Measurements from ENCODE around the gene SLC12A4.

The SLC12A4 gene

GRCh38 chr16:67945392-67945933 is 23.0 kb downstream of the SLC12A4 start:
- no peak overlapping the region for H3K4me3 ChIP-seq (ENCODE audit: control insufficient read depth, low read depth, low read length)
- peak; percentile 81 for DNase-seq (ENCODE audit: low read depth)
- no peak for TF ChIP-seq CTCF (conservative IDR thresholded peaks at IDR 0.05; ENCODE audit: control insufficient read depth, insufficient read depth, low read depth, low read length)

GRCh38 chr16:67944690-67945391 is 23.6 kb downstream of the SLC12A4 start:
- no peak overlapping the region for H3K4me3 ChIP-seq (ENCODE audit: control insufficient read depth, low read depth, low read length)
- TF ChIP-seq CTCF (conservative IDR thresholded peaks at IDR 0.05; ENCODE audit: control insufficient read depth, insufficient read depth, low read depth, low read length), result no peak
- DNase-seq (ENCODE audit: low read depth), result no peak

DNA sequence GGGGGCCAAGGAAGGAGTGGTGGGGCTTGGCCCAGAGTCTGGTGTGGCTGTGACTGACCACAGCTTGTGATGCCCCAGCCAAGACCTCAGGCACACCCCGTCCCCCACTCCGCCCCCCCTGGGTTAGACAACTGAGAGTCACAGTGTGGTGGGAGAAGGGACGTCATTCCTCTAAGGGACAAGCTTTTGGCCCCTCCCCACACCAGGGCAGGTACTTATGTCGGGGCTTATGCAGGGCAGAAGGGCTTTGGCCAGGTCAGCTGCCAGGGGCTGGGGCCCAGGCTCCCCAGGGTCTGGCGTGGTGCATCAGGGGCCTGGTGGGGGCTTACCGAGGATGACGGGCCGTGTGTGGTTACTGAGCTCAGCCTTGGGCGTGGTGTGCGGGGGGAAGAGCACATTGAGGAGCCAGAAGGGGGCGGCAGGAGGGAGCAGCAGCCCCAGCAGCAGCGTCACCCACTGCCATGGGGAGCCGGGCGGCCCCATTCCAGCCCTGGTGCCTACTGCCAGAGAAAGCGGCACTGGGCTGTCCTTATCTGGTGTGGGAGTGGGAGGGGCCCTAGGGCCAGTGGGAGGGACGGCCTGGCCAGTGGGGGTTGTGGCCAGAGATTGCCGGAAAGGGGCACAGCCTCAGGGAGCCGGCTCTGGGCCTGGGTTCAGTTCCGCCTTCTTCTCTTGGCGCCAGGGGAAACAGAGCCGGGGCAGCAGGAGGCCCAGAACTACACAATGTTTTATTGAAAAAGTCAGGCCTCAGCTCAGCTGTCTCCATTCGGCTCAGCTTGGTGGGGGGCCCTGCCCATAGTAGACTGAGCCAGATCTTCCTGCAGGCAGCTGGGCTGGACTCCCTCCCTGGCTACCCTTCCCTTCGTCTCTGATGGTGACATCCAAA is 24.6 kb downstream of the SLC12A4 start, which contains the start of gene LCAT:
Gene LCAT, minus strand, starts transcription at position 502 of the 886 bp plus-strand sequence. Its CDS starts 19 bp downstream, at position 483.
- H3K4me3 ChIP-seq (ENCODE audit: control insufficient read depth, low read depth, low read length), result no peak within 1 kb of the TSS
- peak; percentile 39 for DNase-seq (ENCODE audit: low read depth)
- TF ChIP-seq CTCF (conservative IDR thresholded peaks at IDR 0.05; ENCODE audit: control insufficient read depth, insufficient read depth, low read depth, low read length), result no peak

DNA sequence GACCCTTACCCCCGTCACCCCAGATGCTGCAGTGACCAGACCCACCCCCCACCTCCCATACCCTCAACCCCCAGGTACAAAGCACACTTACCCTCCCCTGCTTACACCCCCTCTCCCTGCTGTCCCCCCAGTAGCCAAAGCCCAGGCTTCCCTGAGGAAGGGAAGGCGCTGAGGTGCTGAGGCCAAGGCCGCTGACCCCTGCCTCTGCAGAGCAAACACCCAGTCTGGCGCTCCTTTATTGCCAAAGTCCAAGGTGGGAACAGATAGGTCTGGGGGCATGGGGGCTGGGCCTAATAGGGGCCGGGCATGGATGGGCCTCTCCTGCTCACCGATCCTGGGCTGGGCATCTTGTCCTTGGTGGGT is 25.2 kb downstream of the SLC12A4 start:
- no peak for TF ChIP-seq CTCF (conservative IDR thresholded peaks at IDR 0.05; ENCODE audit: control insufficient read depth, insufficient read depth, low read depth, low read length)
- no peak for DNase-seq (ENCODE audit: low read depth)
- no peak overlapping the region for H3K4me3 ChIP-seq (ENCODE audit: control insufficient read depth, low read depth, low read length)

DNA sequence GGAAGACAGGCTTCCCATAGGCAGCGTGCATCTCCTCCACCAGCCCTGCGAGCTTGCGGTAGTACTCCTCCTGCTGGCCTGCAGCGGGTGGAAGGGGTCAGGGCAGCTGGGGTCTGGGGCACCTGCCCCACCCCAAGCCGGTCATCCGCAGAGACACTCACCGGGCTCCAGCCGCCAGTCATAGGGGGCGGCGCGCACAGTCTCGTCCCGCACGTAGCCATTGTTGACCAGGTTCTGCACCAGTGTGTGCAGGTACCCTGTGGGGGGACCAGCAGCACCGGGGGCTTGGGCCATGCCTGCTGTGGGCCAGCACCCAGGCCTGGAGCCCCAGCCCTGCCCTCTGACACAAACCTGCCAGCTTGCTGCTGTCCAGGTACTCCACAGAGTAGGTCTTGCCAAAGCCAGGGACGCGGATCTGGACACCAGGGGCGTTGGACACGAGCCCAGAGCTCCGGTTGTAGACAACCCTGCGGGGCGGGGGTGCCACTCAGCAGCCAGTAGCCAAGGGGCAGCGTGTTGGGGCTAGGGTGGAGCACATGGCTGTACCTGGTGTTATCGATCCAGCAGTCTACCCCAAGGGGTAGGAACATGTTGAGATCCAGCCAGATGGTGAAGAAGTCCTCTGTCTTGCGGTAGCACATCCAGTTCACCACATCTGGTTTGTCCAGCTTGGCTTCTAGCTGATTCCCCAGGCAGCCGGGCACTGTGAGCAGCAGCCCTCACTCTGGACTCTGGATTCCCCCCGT is 25.8 kb downstream of the SLC12A4 start:
- TF ChIP-seq CTCF (conservative IDR thresholded peaks at IDR 0.05; ENCODE audit: control insufficient read depth, insufficient read depth, low read depth, low read length), result no peak
- no peak for DNase-seq (ENCODE audit: low read depth)
- H3K4me3 ChIP-seq (ENCODE audit: control insufficient read depth, low read depth, low read length), result no peak overlapping the region

- peak; percentile 39 for DNase-seq (ENCODE audit: low read depth)
- peak; percentile 63 for TF ChIP-seq CTCF (conservative IDR thresholded peaks at IDR 0.05; ENCODE audit: control insufficient read depth, insufficient read depth, low read depth, low read length)
- H3K4me3 ChIP-seq (ENCODE audit: control insufficient read depth, low read depth, low read length), result no peak overlapping the region
These were observed 26.3 kb downstream of the SLC12A4 start for GRCh38 chr16:67942200-67942509.
